A549 (cell line): ENCODE measurements around the gene TCF4.

Experiments
- CEBPB ChIP-seq, 2 experiments: fragments of >200 bp in 1 of 2; sonication (Bioruptor Twin) in 1 of 2; formaldehyde crosslinking in 1 of 2; IDR thresholded peaks; 2 replicates each; pipeline ENCODE4 v1.6.1; 2012 to 2016
- TF ChIP-seq, protein P1 (sequence below): fragments of >200 bp; sonication (Bioruptor Twin); formaldehyde crosslinking; IDR thresholded peaks from 3 replicates; pipeline ENCODE4 v1.5.1; 2016

DNA sequence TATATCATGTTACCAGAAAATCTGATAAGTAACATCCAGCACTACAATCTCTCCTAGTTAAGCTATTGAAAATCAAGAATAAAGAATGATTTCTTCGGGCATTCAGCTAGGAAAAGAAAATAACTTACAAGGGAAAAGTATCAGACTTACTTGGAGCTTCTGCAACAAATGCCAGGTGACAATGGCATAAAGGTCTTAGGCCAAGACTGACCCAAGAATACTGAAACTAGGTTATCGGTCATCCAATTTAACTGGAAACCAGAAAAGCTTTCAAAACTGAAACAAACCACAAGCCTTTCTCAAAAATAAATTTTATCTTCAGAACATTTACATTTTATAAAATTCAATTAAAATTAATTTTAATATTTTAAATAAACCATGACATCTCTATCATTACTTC is 414.7 kb downstream of the TCF4 start:
- TF ChIP-seq CEBPB (IDR thresholded peaks at IDR 0.05): no peak
- TF ChIP-seq, protein P1, sequence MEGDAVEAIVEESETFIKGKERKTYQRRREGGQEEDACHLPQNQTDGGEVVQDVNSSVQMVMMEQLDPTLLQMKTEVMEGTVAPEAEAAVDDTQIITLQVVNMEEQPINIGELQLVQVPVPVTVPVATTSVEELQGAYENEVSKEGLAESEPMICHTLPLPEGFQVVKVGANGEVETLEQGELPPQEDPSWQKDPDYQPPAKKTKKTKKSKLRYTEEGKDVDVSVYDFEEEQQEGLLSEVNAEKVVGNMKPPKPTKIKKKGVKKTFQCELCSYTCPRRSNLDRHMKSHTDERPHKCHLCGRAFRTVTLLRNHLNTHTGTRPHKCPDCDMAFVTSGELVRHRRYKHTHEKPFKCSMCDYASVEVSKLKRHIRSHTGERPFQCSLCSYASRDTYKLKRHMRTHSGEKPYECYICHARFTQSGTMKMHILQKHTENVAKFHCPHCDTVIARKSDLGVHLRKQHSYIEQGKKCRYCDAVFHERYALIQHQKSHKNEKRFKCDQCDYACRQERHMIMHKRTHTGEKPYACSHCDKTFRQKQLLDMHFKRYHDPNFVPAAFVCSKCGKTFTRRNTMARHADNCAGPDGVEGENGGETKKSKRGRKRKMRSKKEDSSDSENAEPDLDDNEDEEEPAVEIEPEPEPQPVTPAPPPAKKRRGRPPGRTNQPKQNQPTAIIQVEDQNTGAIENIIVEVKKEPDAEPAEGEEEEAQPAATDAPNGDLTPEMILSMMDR: no peak
